ENCODE results near the gene NFS1. TPM values are rescaled to one million over a fixed set of nuclear protein-coding genes. Genes with fewer than 3 reads are reported as not detected.

The NFS1 gene
- total RNA-seq, 2 donors from 2014 or later: 17.0 to 30.9 TPM

GRCh38 chr20:35643045-35643444, 56.1 kb downstream of the NFS1 start:
- Mint-ChIP-seq H3K36me3 (ENCODE audit: low read depth) (peaks cover 7% of the 10 kb centered on the region), H3K27me3 (ENCODE audit: insufficient read depth) (no peaks in the 10 kb centered on the region), H3K27ac (no peak overlapping the region), H3K4me3 (no peak overlapping the region), H3K9me3 (no peaks in the 10 kb centered on the region), H3K4me1 (peaks cover 35% of the 10 kb centered on the region)
- no peak for TF ChIP-seq CTCF (conservative IDR thresholded peaks at IDR 0.05)
- H3K27me3 ChIP-seq (ENCODE audit: control insufficient read depth, insufficient read depth, low read length, poor library complexity, severe bottlenecking): no peaks in the 10 kb centered on the region
- peaks cover 5% of the 10 kb centered on the region for H3K4me1 ChIP-seq (ENCODE audit: control insufficient read depth, insufficient read depth, low read length)
- 94 to 96% methylated on average over 3 to 7 of the region's 7 CpGs for WGBS, 2 experiments (ENCODE audit: insufficient coverage in 1 of 2, insufficient read length in 1 of 2)
- no peak overlapping the region for H3K4me3 ChIP-seq (ENCODE audit: low read length)
- H3K27ac ChIP-seq (ENCODE audit: low read depth, low read length): no peak overlapping the region
- DNase-seq: no peak
- H3K9me3 ChIP-seq (ENCODE audit: control insufficient read depth, low read length): no peaks in the 10 kb centered on the region
- peaks cover 23% of the 10 kb centered on the region for H3K36me3 ChIP-seq (ENCODE audit: control insufficient read depth, insufficient read depth, low read length)
- no peak overlapping the region for H3K9ac ChIP-seq (ENCODE audit: extremely low read depth, low read length, poor library complexity, severe bottlenecking)

GRCh38 chr20:35641743-35642142, 57.4 kb downstream of the NFS1 start:
- Histone ChIP-seq H3K36me3 (ENCODE audit: control insufficient read depth, insufficient read depth, low read length) (peaks cover 21% of the 10 kb centered on the region), H3K4me1 (ENCODE audit: control insufficient read depth, insufficient read depth, low read length) (peaks cover 5% of the 10 kb centered on the region), H3K9ac (ENCODE audit: extremely low read depth, low read length, poor library complexity, severe bottlenecking) (no peak overlapping the region), H3K27ac (ENCODE audit: low read depth, low read length) (no peak overlapping the region), H3K9me3 (ENCODE audit: control insufficient read depth, low read length) (no peaks in the 10 kb centered on the region), H3K27me3 (ENCODE audit: control insufficient read depth, insufficient read depth, low read length, poor library complexity, severe bottlenecking) (no peaks in the 10 kb centered on the region), H3K4me3 (ENCODE audit: low read length) (no peak overlapping the region)
- DNase-seq: no peak
- Mint-ChIP-seq H3K27ac (no peak overlapping the region), H3K4me1 (peaks cover 35% of the 10 kb centered on the region), H3K9me3 (no peaks in the 10 kb centered on the region), H3K4me3 (no peak overlapping the region), H3K36me3 (ENCODE audit: low read depth) (peaks cover 3% of the 10 kb centered on the region), H3K27me3 (ENCODE audit: insufficient read depth) (no peaks in the 10 kb centered on the region)
- 94 to 100% methylated on average over 3 to 4 of the region's 4 CpGs for WGBS, 2 experiments (ENCODE audit: insufficient coverage in 1 of 2, insufficient read length in 1 of 2)
- no peak for TF ChIP-seq CTCF (conservative IDR thresholded peaks at IDR 0.05)

GRCh38 chr20:35640724-35641123, 58.4 kb downstream of the NFS1 start:
- WGBS, 2 experiments (ENCODE audit: insufficient coverage in 1 of 2, insufficient read length in 1 of 2): 86 to 93% methylated on average over 3 of the region's 3 CpGs

More at GRCh38 chr20:35640724-35641123, 58.4 kb downstream of the NFS1 start:
- Mint-ChIP-seq H3K9me3 (no peaks in the 10 kb centered on the region), H3K36me3 (ENCODE audit: low read depth) (peaks cover under 1% of the 10 kb centered on the region), H3K4me1 (peaks cover 39% of the 10 kb centered on the region), H3K4me3 (no peak overlapping the region), H3K27me3 (ENCODE audit: insufficient read depth) (no peaks in the 10 kb centered on the region), H3K27ac (peak overlapping the region; percentile 3)
- Histone ChIP-seq H3K27me3 (ENCODE audit: control insufficient read depth, insufficient read depth, low read length, poor library complexity, severe bottlenecking) (no peaks in the 10 kb centered on the region), H3K9me3 (ENCODE audit: control insufficient read depth, low read length) (no peaks in the 10 kb centered on the region), H3K36me3 (ENCODE audit: control insufficient read depth, insufficient read depth, low read length) (peaks cover 20% of the 10 kb centered on the region), H3K9ac (ENCODE audit: extremely low read depth, low read length, poor library complexity, severe bottlenecking) (no peak overlapping the region), H3K4me1 (ENCODE audit: control insufficient read depth, insufficient read depth, low read length) (peaks cover 5% of the 10 kb centered on the region), H3K4me3 (ENCODE audit: low read length) (no peak overlapping the region), H3K27ac (ENCODE audit: low read depth, low read length) (no peak overlapping the region)
- DNase-seq: no peak
- no peak for TF ChIP-seq CTCF (conservative IDR thresholded peaks at IDR 0.05)

All from endodermal cell (in vitro differentiated cells).